NCI-H1417 treated with DMSO at 0.1 percent for 48 hours (cell line): ENCODE results near the gene WDR59.
"Not testable (repeated sequence)": the region's sequence is repeated elsewhere in the genome, so short reads cannot be mapped to it uniquely, and the experiment has no call there.

Source experiments
- DNase-seq: peaks from one replicate; lab custom pipeline; 2025; lab: John Stamatoyannopoulos, UW

Gene WDR59

DNA sequence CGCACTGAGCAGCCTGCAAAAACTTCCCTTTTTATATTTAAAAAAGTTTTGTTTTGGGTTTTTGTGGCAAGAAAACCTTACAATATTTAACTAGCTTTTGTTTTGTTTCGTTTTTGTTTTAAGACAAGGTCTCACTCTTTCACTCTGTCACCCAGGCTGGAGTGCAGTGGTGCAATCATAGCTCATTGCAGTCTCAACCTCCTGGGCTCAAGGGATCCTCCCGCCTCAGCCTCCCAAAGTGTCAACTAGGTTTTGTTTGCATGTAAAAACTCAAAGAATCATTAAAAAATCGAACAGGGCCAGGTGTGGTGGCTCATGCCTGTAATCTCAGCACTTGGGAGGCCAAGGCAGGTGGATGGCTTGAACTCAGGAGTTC lies 132.4 kb downstream of the WDR59 start:
- no peak for DNase-seq

GRCh38 chr16:74850027-74850426 lies 134.9 kb downstream of the WDR59 start:
- no peak for DNase-seq

GRCh38 chr16:74847202-74847601 lies 137.7 kb downstream of the WDR59 start:
- no peak for DNase-seq

- no peak for DNase-seq
These were observed 138.2 kb downstream of the WDR59 start for GRCh38 chr16:74846714-74847113.

DNA sequence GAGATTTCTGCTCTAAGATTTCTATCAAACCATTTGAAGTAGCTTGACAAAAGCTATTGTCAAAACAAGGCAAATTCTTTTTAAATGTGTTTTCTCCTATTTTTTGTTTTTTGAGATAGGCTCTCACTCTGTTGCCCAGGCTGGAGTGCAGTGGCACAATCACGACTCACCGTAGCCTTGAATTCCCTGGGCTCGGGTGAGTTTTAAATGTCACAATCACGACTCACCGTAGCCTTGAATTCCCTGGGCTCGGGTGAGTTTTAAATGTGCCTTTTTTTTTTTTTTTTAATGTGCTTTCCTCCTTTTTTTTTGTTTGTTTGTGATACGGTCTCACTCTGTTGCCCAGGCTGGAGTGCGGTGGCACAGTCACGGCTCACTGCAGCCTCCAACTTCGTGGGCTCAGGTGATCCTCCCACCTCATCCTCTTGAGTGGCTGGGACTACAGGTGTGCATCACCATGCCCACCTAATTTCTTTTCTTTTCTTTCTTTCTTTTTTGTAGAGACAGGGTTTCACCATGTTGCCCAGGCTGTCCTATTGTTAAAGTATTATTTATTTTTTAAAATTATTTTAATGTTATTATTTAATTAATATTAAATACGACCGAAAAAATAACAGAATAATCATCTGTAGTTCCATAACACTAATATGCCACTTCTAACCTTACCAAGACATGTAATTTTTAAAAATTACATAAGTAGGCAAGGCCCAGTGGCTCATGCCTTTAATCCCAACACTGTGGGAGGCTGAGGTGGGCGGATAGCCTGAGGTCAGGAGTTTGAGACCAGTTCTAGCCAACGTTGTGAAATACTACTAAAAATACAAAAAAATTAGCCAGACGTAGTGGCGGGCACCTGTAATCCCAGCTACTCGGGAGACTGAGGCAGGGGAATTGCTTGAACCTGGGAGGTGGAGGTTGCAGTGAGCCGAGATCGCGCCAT lies 140.6 kb downstream of the WDR59 start:
- DNase-seq: no peak

- DNase-seq: not testable (repeated sequence)
These were observed 141.4 kb downstream of the WDR59 start for GRCh38 chr16:74843381-74844035.

DNA sequence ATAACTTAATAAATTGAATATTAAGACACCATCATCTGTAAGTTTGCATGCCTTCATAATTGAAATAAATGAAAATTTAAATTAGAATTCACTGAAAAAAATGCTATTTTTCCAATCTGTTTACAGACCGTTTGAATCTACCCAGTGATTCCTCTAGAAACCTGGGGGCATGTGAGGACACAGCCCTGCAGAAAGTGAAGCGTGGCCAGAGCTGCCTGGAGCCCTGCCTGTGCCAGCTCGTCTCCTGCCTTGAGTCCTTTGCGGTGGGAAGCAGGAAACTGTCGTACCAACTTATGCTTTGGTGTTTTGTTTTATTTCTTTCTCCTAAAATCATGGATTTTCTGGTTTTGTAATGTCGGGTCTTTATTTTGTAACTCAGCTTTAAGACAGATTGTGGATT lies 142.5 kb downstream of the WDR59 start:
- no peak for DNase-seq

DNA sequence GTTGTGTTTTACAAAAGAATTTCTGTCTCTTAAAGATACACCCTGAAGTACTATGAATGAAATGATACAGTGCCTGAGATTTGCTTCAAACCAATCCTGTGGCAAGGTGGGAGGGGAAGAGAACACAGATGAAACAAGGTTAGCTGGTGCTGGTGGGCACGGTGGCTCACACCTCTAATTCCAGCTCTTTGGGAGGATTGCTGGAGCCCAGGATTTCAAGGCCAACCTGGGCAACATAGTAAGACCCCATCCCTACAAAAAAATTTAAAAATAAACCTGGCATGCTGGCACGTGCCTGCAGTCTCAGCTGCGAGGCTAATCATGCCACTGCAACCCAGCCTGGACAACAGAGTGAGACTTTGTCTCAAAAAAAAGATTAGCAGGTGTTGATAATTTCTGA lies 143.0 kb downstream of the WDR59 start:
- DNase-seq: no peak

- no peak for DNase-seq
These were observed 143.5 kb downstream of the WDR59 start for GRCh38 chr16:74841469-74841868.

GRCh38 chr16:74837056-74837455 lies 147.9 kb downstream of the WDR59 start:
- no peak for DNase-seq

- DNase-seq: no peak
These were observed 148.7 kb downstream of the WDR59 start for GRCh38 chr16:74836111-74836671.

- no peak for DNase-seq
These were observed 152.7 kb downstream of the WDR59 start for GRCh38 chr16:74832228-74832627.

- DNase-seq: no peak
These were observed 153.5 kb downstream of the WDR59 start for GRCh38 chr16:74831467-74831866.

DNA sequence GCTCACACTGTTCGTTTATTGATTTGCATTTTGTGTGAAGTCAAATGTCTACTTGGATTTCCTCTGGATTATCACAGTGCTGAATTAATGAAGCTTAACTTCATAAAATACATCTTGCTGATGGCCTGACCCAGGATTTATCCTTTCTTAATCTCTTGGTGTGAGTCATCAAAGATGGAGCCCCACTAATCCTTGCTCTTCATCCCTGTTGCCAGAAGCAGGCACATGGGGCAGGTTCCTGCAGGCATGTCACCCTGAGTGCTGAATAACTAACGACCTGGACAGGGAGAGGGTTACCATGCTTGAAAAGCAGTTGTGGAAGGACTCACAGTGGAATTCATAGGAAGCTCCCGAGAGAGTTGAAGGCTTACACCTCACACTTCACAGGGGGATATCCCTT lies 154.3 kb downstream of the WDR59 start:
- DNase-seq: no peak

DNA sequence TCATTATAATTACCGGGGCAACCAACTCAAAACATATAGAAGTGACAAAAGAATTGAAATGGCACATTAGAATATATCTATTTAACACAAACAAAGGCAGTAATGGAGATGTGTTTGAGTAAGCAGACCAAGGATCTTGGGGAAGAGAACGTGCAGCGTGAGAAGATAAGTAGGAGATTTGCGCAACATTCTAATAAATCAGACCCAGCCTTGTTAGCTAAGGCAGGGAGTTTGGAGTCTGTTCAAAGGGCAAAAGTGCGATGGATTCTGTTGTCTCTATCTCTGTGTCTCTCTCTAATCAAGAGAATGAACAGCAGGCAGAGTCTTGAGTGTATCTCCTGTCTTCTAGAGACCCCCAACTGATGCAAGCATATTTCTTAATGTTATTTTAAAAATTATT lies 155.3 kb downstream of the WDR59 start:
- no peak for DNase-seq

- no peak for DNase-seq
These were observed 159.0 kb downstream of the WDR59 start for GRCh38 chr16:74825941-74826340.

GRCh38 chr16:74825016-74825415 lies 159.9 kb downstream of the WDR59 start:
- no peak for DNase-seq
